ENCODE measurements around the gene NDUFC1.

NDUFC1 gene

DNA sequence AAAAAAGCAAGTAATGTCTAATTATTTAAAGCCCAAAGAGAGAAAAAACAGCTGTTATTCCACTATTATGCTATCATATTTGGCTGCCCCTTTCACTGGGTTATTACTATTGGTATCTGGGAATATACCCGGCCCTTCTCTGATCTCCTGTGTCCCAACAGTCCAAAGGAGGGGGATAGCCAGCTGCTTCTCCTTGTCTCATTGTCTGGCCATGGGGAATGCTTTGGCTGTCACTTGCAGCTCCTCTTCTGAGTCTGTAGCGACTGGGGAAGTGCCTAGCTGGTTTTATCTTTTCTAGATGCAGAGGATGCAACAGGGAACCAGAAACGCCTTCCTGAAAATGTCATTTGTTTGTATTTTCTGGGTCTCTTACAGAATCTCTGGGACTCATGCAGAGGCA, 56.1 kb downstream of the NDUFC1 start:
- DNase-seq, result no peak

DNA sequence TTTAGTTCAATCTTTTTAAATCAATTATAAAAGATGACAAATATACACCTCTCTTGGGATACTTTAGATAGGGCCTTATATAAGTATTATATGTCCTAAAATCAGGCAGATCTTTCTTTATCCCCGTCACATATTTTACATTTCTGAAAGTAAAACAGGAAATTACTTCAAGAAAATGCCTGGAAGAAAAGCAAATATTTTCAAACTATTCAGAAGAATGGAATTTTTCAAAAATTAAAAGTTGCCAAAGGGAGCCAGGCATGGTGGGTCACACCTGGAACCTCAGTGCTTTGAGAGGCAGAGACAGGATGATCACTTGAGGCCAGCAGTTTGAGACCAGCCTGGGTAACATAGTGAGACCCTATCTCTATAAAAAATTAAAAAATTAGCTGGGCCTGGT, 56.7 kb downstream of the NDUFC1 start:
- DNase-seq, result no peak

DNA sequence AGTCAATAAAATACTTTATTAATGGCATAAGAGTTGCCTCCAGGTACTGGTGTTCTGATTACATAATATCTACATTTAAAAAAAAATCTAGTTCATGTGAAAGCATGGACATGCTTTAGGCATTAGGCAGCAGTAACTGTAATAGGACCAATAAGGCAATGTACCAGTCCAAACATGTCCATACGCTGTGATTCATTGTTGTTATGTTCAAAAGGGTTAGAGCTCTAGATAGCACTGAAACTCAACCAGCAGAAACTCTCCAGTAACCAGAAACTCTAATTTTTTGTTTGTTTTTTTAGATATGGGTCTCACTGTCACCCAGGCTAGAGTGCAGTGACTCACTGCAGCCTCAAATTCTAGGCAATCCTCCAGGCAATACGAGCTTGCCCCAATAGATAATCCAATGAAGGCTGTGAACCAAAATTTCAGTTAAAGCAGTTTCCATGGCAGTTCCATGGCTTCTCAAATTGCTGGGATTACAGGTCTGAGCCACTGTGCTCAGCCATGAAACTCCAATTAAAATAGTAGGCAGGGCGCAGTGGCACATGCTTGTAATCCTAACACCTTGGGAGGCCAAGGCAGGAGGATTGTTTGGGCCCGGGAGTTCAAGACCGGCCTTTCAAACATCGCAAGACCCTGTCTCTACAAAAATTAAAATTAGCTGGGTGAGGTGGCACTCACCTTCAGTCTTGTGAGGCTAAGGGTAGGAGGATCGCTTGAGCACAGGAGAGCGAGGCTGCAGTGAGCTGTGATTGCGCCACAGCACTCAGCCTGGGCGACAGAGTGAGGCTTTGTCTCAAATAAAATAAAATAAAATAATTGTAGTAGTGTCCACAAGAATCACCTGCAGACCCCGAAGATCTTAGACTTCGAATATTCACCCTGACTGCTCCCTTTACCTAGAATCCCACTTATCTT, 58.6 kb downstream of the NDUFC1 start:
- DNase-seq, result no peak

DNA sequence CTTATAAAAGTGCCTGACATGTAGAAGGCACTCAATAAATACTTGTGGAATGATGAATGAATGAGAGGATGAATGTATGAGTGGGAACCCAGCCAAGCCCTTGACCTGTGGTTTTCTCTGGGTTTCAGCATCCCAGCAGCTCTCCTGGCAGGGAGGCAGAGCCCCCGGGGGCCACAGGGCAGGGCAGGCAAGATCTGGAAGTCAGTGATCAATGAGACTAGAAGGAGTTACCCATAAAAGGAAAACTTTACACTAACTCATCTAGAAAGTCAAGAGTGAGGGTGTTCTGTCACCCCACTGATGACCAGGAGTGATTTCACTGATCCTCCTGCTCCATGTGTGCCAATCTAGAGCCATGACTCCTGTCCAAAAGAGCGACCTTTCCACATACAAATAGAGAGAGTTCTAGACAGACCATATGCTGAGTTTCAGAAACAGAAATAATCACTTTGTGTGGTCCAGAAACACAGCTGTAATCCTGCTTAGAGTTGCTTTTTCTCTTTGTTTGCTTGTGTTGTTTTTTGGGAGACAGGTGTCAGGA, 59.7 kb downstream of the NDUFC1 start:
- DNase-seq, result no peak

DNA sequence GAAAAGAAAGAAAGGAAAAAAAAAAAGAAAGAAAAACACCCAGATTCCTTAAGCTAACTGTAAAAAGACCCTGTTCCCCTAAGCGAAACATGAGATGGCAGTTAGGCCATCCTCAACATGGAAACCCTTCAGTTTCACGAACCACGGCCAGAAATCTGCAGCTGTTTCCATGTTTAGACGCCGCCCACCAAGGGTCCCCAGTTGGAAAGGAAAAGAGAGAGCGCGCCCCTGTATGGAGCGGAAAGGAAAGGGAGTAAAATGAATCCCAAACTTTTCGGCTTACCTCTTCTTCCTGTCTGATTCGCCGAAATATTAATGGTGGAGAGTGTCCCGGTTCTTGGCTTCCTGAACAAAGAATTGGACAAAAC, 60.5 kb downstream of the NDUFC1 start:
- DNase-seq, result no peak

DNA sequence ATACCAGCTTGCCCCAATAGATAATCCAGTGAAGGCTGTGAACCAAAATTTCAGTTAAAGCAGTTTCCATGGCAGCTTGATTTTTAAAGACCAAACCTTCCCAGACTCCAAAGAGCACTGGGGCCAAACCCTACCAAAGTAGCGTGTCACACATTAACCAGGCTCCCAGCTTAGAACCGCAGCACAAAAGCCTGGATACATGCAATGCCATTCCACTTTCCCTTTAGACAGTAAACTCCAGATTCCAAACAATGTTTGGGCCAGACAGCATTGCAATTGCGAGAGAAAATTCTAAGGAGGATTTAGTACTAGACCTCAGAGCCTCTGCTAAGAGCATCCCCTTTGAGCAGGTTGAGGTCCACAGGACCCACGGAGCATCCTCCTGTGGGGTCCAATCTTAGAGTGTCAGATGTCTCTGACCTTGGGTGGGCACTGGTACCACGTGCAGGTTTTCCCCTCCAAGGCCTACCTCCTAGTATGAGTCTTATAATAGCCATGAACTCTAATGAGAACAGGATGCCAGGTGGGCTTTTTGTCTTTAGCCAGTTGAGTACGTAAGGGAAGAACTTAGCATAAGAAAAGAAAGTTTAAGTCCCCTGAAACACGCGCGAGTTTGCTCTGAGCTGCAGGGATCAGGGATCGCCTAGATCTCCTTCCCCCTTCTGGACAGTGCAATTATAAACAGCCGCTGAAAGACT, 61.0 kb downstream of the NDUFC1 start:
- DNase-seq, result no peak

All from NCI-H2171 (cell line).